HepG2 (cell line): Measurements from ENCODE around the gene IKZF4. TPM values are rescaled to one million over a fixed set of nuclear protein-coding genes. Genes with fewer than 3 reads are reported as not detected.

Source experiments
- CENPT ChIP-seq: sonication (generic); formaldehyde crosslinking; IDR thresholded peaks from 2 replicates; pipeline ENCODE4 v1.8.0; 2022; ENCODE audit warnings: low read depth, mild to moderate bottlenecking, moderate library complexity, missing genetic modification reagents
- HMGXB4 ChIP-seq, 2 experiments: sonication (generic) in 1 of 2; formaldehyde crosslinking in 1 of 2; IDR thresholded peaks; 2 replicates each; pipeline versions ENCODE4 v1.4.0 to v1.6.1; 2018 to 2020; ENCODE audit warnings: missing genetic modification reagents in 2 of 2, borderline replicate concordance in 1 of 2, low read depth in 1 of 2, mild to moderate bottlenecking in 1 of 2, missing biosample characterization in 1 of 2
- MAFF ChIP-seq: IDR thresholded peaks from 2 replicates; pipeline ENCODE4 v1.6.1; 2011; ENCODE audit warnings: low read depth, low read length, improper control_type of control experiment
- MED8 ChIP-seq: sonication (generic); formaldehyde crosslinking; IDR thresholded peaks from 2 replicates; pipeline ENCODE4 v1.8.1; 2023; ENCODE audit warnings: mild to moderate bottlenecking, missing genetic modification reagents; ENCODE audit not compliant: insufficient replicate concordance
- NRL ChIP-seq: sonication (generic); formaldehyde crosslinking; IDR thresholded peaks from 2 replicates; pipeline ENCODE4 v1.5.0; 2020; ENCODE audit warnings: missing genetic modification reagents, mild to moderate bottlenecking, moderate library complexity, borderline replicate concordance
- PAX8 ChIP-seq: sonication (generic); formaldehyde crosslinking; IDR thresholded peaks from 2 replicates; pipeline ENCODE4 v1.8.0; 2022; ENCODE audit warnings: mild to moderate bottlenecking, missing genetic modification reagents, borderline replicate concordance
- POLR2AphosphoS5 ChIP-seq: IDR thresholded peaks from 2 replicates; pipeline ENCODE4 v1.6.1; 2012; ENCODE audit warnings: low read depth, low read length
- YY1 ChIP-seq: IDR thresholded peaks from 2 replicates; pipeline ENCODE4 v1.6.1; 2011; ENCODE audit warnings: low read length, low read depth, moderate library complexity, mild to moderate bottlenecking; ENCODE audit not compliant: insufficient read depth, insufficient replicate concordance
- ZGPAT ChIP-seq: IDR thresholded peaks from 2 replicates; pipeline ENCODE4 v1.6.1; 2016; ENCODE audit warnings: mild to moderate bottlenecking
- ZNF10 ChIP-seq: sonication (generic); formaldehyde crosslinking; IDR thresholded peaks from 2 replicates; pipeline ENCODE4 v1.4.0; 2020; ENCODE audit warnings: mild to moderate bottlenecking, low read depth, missing genetic modification reagents, borderline replicate concordance
- ZNF12 ChIP-seq: sonication (generic); formaldehyde crosslinking; IDR thresholded peaks from 2 replicates; pipeline ENCODE4 v1.5.0; 2020; ENCODE audit warnings: missing genetic modification reagents
- ZNF407 ChIP-seq: sonication (generic); formaldehyde crosslinking; IDR thresholded peaks from one replicate; pipeline ENCODE4 v1.5.1; 2020; ENCODE audit warnings: mild to moderate bottlenecking, missing genetic modification reagents; ENCODE audit errors: not compliant biosample characterization
- ZNF615 ChIP-seq: sonication (generic); formaldehyde crosslinking; IDR thresholded peaks from 2 replicates; pipeline ENCODE4 v1.5.0; 2020; ENCODE audit warnings: mild to moderate bottlenecking, missing genetic modification reagents, borderline replicate concordance
- ZNF850 ChIP-seq: sonication (generic); formaldehyde crosslinking; conservative IDR thresholded peaks from 2 replicates; pipeline ENCODE4 v1.9.0; 2021; ENCODE audit warnings: mild to moderate bottlenecking, missing genetic modification reagents
- polyA plus RNA-seq, 8 experiments: library from polyadenylated mRNA; depleted of rRNA in 3 of 8; stranded (reverse) in 7 of 8; unstranded in 1 of 8; fragments of >200 nt; fragmentation: Illumina TruSeq in 4 of 8; extraction: Trizol in 4 of 8; gene quantifications; 2 replicates each; pipeline versions ENCODE4 v1.2.1 to v1.2.3, GENCODE V29; 2011 to 2016; ENCODE audit warnings: low read depth in 4 of 8, missing spikeins in 1 of 8, mixed read lengths in 1 of 8; ENCODE audit not compliant: insufficient read depth in 1 of 8
- total RNA-seq, 5 experiments: library from RNA; depleted of rRNA; stranded (reverse); fragments of >200 nt; fragmentation: Illumina TruSeq; extraction: Trizol; gene quantifications; 2 replicates each; pipeline ENCODE4 v1.2.3, GENCODE V29; 2016; ENCODE audit warnings: low read depth in 1 of 5

Gene IKZF4
- total and polyA plus RNA-seq, 2 of the 13 experiments (the other 11 are each of a cell fraction or from before 2014, with no cell fraction given), result 0.58 to 2.2 TPM

GRCh38 chr12:56079723-56080555, 59.1 kb downstream of the IKZF4 start, which contains the start of gene ERBB3 (continued):
- TF ChIP-seq HMGXB4 (CRISPR knock-in tag; IDR thresholded peaks at IDR 0.05; ENCODE audit: borderline replicate concordance in 1 of 2, low read depth in 1 of 2), result peak in 1 of 2 experiments; percentile 86; a peak in 2 of 4 replicates
- no peak for TF ChIP-seq CENPT
- TF ChIP-seq POLR2AphosphoS5, result peak; percentile 77
- TF ChIP-seq ZNF615, result peak; percentile 37; the same call in 1 of the 2 replicates
- peak; percentile 20 for TF ChIP-seq YY1
- TF ChIP-seq ZNF850 (CRISPR knock-in tag), result no peak
- no peak for TF ChIP-seq ZNF407 (CRISPR knock-in tag)
- no peak for TF ChIP-seq ZNF10 (CRISPR knock-in tag)
- TF ChIP-seq ZNF12 (CRISPR knock-in tag), result no peak
- TF ChIP-seq NRL (CRISPR knock-in tag), result 0 out of 2 replicates have a peak, but pooled peaks have one; percentile 27
- no peak for TF ChIP-seq MED8 (CRISPR knock-in tag)
- no peak for TF ChIP-seq PAX8
- TF ChIP-seq MAFF, result no peak
- peak; percentile 59; the same call in 1 of the 2 replicates for TF ChIP-seq ZGPAT (CRISPR knock-in tag)
